Cortex of kidney (tissue), 1 donor: ENCODE results near the gene VSTM2L.

Experiments
- DNase-seq: peaks from one replicate; lab custom pipeline; 2025; lab: John Stamatoyannopoulos, UW

The VSTM2L gene

DNA sequence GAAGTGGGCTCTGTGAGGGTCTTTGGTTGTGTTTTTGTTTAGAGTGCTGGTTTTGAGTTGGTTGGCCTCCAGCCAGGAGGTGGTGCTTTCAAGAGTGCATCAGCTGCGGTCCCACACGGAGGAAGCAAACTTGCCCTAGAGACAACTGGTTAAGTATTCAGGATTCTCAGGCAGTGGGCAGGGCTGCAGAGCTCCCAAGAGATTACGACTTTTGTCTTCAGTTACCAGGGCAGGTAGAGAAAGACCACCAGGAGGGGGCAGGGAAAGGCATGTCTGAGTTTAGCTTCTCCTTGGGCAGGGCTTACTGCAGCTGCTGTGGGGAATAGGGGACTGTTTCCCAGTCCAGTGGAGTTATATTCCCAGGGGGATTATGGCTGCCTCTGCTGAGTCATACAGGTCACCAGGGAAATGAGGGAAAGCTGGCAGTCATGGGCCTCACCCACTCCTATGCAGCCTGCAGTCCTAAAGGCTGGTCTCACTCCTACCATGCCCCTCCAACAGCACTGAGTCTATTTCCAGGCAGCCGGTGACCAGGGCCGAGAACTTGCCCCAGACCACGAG lies 66.0 kb downstream of the VSTM2L start:
- DNase-seq = no peak

DNA sequence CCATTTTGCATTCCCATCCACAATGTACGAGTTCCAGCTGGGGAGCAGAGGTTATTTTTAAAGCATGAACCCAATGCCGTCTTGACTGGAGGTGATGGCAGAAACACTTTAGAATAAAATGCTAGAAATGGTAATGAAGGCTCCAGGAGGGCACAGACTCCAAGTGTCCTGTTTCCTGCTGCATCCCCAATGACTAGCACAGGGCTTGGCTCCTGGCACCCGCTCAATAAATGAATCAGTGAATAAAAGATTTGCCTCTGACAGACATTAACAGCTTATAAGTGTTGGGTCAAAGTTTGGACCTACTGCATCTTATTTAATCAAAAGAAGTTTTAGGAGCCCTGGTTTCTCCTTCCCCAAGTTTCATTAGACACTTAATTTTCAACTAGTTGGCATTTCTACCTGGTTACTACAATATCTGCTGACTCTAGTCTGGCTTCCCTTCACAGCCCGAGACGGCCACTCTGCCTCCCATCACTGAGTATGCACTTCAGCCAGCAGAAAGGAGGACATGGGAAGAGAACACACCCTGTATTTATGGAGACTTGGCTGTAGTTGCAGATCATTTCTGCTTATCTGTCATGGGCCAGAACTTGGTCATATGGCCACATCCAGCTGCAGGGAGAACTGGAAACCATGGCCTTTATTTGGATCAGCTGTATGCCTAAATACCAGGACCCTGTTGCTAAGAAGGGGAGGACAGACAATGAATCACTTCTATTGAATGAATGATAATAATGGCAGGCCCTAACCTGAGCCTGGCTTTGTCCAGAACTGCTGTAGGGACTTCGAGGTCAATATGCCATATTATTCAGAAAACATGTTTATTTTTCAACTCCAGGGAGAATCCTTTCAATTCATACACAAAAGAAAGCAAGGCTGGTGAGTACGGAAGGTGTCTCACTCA lies 67.3 kb downstream of the VSTM2L start:
- no peak for DNase-seq

DNA sequence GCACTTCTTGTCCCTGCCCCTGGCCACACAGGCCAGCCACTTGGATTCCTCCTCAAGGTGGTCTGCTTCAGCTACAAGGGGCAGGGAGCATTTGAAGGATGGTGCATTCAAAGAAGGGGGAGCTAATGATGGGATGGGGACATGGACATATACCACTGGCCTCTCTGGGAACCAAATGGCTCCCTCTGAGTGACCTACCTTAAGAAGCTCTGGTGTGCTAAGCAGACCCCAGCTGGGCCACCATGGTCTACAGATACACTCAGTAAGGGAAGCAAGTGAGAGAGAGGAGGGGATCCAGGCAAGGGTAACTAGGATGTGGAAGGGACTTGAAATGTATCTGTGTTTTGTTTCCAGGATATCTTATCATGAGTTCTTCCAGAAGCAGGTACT lies 67.9 kb downstream of the VSTM2L start:
- no peak for DNase-seq

DNA sequence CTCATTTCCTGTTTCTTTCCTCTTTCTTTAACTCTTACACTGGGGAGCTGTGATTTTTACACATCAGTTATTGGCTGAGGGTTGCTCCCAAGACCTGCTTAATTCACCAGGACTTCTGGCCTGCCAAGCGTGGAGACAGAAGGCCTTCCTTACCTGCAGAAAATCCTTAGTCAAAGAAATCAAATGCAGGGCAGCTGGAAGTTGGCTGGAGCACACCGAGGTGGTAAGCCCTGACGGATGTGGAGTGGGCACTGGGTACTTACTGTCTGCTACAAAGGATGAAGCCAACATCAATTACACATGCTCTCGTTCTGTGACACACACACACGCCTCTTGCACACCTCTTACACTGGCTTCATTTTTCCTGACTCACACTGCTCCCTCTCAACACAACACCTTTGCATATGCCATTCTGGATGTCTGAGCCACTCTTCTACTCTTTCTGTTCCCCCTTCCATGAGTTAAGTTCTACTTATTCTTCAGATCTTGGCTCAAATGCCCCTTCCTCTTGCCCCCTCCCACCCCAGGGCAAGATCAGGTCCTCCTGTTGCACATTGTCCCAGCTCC lies 68.7 kb downstream of the VSTM2L start:
- DNase-seq = no peak

DNA sequence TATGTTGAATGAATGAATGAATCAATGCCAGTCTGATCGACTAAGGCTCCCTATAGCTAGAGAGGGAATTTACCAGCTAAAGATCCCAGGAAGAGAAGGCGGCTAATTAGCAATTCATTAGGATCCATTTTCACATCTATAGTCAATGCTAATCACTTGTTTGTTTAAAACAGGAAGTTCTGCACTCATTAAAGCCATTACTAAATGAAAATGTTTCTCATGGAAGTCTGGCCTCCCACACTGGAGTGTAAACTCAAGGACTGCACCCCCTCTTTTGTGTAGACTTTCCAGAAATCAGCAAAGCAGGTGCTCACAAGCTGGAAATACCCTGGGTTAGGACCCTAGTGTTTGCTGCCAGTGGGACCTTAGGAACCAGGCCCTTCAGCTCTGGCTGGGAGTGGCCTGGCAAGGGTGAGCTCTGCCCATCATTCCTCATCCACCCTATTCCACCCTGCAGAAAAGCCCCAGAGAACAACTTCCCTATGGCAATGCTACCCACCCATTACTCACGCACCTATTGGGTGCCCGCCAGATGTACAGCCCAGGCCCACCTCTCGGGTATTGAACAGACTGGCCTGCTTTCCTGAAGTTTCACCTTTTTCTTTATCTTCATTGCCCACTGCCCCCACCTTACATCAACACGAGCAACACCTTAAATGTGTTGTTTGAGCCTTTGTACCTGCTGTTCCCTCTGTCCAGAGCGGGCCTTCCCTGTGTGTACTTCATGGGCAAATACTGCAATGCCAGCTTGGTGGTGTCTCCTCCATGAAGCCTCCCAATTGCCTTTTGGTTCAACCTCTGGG lies 69.5 kb downstream of the VSTM2L start:
- no peak for DNase-seq

DNA sequence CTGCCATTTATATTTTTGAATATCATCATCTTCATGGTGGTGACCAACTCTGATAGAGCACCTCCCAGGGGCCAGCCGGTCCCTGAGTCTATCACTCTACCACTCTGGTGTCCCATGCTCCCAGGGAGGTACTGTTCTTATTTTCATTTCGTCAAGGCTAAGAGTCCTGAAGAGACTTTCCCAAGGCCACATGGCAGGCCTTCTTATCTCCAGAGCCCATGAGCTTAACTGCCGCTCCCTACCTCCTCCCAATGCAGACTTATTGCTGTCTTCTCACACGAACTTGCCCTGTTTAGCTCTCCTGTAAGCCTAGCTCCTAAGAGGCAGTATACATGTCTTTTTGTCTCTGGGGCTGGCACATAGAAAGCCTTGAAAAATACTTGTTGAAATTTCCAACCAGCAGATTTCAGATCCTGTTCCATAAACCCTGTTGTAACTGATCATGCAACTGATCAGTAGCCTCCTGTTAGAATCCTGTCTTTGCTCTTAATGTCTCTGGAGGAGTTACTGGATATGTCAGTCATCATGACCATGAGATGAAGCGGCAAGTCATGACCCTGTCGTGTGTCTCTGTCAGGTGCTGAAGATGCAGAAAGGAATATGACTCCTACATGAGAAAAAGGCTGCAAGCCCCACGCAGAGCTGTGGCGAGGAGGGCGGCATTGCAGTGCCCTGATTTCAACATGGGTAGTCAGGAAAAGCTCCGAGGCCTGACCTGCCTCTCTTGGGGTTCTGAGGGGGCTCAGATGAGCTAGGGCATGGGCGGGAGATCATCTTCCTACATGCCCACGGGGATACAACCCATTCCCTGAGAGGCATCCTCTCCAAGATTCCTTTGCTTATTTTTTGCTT lies 70.4 kb downstream of the VSTM2L start:
- DNase-seq = no peak

DNA sequence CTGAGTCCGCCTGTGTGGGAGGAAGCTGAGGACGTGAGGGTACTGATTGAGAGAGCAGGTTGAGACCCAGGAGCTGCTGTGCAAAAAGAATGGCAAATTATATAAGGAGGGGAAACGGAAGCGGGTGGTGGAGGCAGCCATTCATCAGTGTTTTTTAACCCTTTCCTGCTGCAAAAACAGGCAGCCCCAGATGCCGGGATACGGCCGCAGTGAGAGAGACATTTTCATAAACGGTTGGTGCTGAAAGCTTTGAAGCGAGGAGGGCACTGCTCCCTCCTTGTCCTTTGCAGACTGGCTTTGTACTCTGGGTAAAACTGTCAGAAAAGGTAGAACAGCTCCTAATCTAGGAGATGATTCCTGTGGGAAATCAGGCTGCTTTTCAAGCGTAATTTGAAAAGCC lies 74.0 kb downstream of the VSTM2L start:
- DNase-seq = no peak

DNA sequence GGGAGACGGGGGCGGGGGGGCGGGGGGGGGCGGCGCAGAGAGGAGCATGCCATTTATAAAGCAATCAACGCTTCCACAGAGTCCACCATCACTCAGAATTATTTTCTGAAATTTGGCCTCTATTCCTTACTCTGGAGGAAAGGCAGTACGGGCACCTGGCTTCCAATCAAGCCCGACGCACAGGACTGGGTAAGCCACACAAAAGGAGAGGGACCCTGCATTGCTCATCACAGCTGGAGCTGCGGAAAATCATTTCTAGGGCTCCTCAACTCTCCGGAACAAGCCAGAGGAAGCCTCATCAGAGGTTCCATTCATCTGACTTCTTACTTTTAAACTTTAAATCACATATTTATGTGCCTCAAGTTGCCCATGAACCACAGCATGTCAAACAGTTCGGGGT lies 74.4 kb downstream of the VSTM2L start:
- DNase-seq = no peak

DNA sequence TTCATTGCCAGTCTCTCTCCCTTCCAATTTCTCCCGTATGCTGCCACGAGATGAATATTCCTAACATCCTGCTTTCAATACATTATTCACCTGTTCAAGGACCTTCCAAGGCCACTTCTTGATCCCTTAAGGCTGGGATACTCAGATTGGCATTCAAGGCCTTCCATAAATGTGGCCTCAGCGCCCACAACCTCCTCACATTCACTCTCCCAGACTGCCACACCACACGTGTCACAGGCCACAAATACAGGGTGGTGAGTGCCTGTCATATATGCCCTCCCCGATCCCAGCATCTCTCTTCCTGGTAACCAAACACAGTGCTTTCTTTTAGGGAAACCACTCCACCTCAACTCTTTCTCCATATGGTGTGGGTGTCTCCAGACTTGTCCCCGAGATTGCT lies 74.9 kb downstream of the VSTM2L start:
- no peak for DNase-seq

DNA sequence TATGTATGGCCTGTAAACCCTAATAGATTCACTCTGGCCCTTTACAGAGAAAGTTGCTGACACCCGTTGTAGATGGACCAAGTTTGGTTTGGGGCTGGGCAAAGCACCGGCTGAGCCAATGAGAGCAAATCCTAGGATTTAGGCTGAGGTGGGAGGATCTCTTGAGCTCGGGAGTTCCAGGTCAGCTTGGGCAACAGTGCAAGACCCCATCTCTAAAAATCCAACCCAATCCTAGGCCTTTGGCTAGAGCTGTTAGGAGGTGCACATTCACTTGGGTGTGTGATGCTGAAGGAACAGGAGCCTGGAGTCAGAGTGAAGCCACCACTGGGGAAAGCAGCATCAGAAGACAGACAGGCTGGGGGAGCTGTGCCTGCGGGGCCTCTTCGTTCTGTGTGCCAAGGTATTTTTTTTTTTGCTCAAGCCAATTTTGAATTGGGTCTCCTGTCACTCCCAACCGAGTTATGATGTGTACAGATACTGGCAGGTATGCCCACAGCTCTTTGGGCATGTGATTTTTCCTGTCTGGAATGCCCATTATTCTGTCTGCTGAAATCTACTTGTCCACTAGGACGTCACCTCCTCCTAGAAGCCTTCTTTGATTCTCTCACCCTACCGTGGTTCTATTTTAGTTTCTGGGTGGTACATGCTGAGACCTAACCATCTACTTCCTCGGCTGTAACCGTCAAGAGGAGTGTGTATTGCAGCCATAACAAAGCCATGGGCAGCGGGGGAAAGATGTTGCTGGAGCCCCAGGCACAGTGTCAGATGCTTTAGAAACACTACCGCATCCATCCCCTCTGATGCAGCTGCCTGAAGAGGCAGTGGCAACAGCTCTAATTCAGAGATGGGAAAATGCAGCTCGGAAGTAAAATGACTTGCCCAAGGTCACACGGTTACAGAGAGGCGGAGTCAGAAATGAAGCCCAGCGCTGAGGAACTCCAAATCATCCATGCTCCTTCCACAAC lies 76.4 kb downstream of the VSTM2L start:
- DNase-seq = no peak

DNA sequence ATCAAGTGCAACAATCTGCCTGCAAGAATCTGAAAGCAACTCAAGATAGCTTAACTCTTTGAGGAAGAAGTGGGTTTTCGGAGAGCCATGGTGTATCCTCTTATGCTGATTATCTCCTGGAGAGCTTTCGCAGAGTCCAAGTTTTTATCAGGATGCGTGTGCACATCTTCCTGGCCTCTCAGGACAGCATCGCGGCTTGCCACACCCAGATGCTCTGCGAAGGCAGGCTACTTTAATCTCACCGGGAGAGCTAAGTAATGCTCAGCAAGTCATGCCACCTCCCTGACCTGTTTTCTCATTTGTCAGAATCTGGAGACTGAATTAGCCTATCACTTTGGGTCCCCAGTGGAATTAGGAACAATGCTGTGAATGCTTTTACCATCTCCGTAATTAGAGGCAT lies 77.5 kb downstream of the VSTM2L start:
- DNase-seq = no peak

DNA sequence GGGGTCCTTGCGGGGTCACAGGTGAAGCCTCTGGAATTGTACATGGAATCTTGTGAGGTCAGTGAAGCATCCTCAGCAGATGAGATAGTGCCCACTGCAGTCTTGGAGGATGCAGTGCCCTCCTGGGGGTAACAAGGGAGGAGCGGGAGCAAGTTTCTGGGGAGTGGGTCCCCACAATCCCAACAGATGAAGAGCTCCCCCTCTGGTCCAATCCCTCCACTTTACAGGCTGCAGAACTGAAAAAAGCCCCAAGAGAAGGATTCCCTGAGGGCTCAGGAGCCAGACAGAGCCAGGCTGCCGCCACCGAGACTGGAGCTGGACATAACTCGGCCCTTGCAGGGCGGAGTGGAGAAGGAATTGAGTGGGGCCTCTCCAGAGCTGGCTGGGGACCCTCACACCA lies 77.9 kb downstream of the VSTM2L start:
- no peak for DNase-seq

DNA sequence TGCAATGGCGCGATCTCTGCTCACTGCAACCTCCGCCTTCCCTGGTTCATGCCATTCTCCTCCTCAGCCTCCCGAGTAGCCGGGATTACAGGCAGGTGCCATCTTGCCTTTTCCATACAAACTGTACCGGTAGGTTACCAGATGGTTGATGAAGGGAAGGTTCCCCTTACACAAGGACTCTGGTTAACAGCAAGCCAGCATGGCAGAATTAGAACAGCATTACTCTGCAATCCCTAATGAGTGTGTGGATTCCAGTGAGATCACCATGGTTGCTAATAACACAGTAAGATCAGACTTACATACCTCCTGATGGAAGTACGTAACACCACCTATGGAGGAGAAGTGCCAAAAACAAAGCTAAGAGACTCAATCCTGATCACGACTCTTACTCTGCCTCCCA lies 78.6 kb downstream of the VSTM2L start:
- DNase-seq = no peak

DNA sequence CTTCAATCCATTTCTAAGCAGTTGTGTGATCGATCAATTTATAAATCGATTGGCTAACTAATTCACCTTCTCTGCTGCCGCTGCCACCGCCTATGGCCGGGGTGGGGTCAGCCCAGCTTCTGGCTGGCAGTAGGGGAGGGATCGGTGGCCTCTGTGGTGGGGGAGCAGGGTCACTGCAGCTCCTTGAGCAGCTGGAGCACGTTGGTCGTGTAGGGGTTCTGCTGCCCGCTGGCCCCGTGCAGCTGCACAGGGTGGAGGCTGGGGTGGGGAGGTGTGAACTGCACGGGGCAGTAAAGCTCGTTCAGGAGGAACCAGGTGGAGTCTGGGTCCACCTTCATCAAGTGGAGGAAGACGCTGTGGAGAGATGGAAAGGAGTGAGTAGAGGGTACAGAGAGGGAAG lies 80.4 kb downstream of the VSTM2L start:
- DNase-seq = no peak

DNA sequence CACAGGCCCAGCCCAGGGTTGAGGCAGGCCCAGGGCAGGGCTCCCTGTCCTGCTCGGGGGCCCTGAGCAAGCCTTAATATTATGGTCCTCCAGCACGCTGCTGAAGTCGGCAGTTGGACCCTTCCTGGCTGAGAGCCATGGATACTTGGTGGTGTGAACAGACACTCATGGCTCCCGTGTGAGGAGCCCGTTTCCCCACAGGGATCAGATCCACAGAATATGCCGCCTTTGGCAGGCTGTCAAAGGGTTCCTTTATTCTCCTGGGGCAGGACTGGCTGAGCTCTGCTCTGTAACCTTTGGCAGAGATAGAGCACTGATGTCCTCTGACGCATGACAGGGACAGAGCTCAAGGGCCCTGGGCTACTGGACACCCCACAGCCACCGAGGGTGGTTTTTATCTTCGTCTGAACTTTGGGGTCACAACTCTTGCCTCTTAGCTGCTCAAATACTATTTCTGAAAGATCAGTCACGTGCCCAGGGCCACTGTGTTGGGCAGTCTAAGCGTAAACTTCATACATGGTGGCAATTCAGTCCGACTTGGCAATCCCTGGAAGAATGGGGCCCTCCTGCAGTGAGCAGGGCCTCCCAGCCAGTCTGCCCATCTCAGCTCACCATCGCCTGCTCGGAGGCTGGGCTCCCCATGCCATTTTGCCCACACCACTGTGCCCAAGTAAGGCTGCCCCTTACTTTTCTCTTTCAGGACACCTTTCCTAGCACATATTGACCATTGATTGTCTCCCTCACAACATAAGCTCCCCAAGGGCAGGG lies 81.3 kb downstream of the VSTM2L start:
- no peak for DNase-seq

DNA sequence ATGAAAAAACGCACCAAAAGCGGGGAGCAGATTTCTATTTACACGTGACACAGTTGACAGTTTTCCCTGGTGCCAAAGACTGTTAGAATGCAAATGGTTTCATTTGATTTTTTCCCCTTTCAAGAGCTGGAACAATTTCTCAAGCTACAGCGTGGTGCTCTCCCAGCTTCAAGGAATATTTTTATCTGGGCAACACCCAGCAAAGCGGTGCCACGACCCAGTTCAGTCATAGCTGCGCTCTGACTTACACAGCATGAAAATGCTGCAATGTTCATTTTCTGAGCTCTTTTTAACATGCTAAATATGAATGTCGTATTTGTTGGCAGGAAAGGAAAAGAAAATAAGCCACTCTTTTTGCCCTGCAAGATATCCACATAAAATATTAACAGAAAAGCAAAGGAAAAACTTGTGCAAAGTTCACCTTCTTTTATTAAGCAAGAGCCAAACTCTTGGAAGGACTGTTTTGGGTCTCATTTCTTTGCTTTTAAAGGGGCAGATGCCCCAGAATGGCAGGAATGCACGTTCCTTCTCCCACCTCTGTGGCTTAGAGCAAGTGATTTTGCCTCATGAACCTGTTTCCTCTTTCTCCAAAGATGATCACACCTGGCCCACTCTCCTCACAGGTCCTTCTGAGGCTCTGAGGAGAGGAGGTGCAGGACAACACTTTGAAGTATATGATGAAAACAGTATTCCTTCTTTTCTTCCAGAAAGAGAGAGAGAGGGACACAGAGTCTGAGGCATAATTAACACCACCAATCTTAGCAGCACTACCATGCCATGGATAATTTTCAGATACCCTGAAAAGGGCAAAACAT lies 83.3 kb downstream of the VSTM2L start:
- no peak for DNase-seq

DNA sequence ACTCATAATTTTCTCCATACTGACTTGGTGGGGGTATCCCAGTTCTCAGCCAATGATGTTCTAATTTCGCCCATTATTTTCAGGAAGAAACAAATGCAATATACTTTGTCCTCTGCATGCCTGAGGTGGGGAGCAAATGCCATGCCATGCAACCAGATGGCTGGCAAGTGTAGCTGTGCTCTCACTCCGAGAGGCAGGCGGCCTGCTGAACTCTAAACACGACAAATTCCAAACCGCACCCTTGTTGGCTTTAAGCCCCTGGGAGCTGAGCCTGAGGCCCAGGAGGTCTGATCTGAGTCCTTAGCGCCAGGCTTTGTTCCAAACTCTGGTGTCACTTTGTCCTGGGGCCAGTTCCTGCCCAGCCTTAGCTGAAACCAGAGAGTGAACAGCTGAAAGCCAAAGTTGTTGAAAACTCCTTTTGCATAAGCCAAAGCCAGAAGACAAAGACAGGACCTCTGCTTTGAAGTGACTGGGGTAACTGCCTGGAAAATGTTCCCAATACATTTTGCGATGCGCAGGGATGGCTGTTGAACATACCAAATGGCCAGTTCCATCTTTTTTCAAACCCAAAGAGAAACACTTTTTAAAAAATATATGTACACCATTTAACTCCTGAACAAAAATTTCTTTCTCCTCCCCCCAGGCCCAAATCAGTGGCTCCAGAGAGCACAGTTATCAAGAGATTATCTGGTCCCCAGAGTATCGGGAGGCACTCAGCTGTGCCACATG lies 84.1 kb downstream of the VSTM2L start:
- DNase-seq = no peak

DNA sequence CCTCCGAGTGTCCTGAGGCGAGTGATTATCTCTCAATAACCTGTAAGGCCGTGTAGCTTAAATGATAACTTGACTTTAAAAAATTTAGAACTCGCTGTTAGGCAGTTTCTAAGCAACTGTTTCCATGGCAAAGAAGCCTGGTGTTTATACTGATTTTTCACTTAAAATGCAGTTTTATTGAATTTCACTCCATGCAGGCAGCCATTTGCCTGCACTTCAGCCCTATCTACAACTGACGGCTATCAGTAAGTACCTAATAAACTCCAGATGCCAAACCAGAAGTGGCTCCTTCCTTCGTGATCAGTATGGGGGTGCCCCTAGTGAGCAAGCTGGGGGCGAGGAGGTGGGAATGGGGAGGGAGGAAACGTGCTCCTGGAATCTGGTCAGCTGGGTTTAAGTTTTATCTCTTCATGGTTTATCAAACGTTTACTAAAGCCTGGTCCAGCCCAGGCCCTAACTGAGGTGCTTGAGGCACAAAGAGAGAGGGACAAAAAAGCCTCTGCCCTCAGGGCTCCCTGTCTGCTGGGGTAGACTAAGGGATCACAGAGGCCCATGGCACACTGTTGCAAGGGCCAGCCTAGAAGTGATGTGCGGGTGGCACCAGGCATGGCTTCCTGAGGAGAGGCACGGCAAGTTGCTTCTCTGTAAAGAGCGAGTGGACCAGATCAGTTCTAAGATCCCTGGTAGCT lies 84.8 kb downstream of the VSTM2L start:
- no peak for DNase-seq
